ENCODE results near the gene MAP1B. TPM values are rescaled to one million over a fixed set of nuclear protein-coding genes. Genes with fewer than 3 reads are reported as not detected.

MAP1B gene
- total RNA-seq, 1 experiment from 2014 or later: 43.8 TPM

DNA sequence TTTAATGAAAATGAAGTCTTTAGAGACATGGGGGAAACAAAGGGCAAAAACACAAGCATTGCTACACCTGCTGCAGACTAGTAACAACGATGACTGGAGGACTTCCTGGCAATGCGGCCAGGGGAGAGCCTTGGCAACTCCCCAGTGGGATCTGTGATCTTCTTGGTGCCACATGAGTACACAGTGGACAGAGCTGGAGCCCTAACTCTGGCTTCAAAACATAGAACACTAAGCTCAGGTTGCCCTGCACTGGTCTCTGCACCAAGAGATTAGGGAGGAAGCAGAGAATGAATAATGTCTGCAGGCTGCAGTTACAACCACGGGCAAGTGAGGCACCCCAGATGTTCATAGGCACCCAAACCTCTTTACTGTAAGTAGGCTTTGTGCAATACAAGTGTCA is 121.7 kb downstream of the MAP1B start:
- DNase-seq (ENCODE audit: unreplicated experiment): no peak
- no peaks in the 10 kb centered on the region for H3K27me3 Mint-ChIP-seq (ENCODE audit: insufficient read depth, unreplicated experiment)
- intact Hi-C loops (cut with micrococcal nuclease): no loop called here
- H3K4me1 Mint-ChIP-seq (ENCODE audit: insufficient read depth, unreplicated experiment): peaks cover 10% of the 10 kb centered on the region
- CTCF ChIA-PET: interaction anchor here (1.3 kb wide), 1 partner anchor 52 kb away, joined by 3 read pairs; no protein-coding TSS in a partner anchor
- H3K36me3 Mint-ChIP-seq (ENCODE audit: insufficient read depth, unreplicated experiment): peaks cover 53% of the 10 kb centered on the region
- no peaks in the 10 kb centered on the region for H3K9me3 Mint-ChIP-seq (ENCODE audit: unreplicated experiment)
- H3K27ac Mint-ChIP-seq (ENCODE audit: low read depth, unreplicated experiment): no peak overlapping the region
- no TSS peak for BruUV-seq (replicated peaks)
- no peak overlapping the region for H3K4me3 Mint-ChIP-seq (ENCODE audit: unreplicated experiment)
- POLR2A ChIA-PET: no interaction called here
- TF ChIP-seq, protein P1, sequence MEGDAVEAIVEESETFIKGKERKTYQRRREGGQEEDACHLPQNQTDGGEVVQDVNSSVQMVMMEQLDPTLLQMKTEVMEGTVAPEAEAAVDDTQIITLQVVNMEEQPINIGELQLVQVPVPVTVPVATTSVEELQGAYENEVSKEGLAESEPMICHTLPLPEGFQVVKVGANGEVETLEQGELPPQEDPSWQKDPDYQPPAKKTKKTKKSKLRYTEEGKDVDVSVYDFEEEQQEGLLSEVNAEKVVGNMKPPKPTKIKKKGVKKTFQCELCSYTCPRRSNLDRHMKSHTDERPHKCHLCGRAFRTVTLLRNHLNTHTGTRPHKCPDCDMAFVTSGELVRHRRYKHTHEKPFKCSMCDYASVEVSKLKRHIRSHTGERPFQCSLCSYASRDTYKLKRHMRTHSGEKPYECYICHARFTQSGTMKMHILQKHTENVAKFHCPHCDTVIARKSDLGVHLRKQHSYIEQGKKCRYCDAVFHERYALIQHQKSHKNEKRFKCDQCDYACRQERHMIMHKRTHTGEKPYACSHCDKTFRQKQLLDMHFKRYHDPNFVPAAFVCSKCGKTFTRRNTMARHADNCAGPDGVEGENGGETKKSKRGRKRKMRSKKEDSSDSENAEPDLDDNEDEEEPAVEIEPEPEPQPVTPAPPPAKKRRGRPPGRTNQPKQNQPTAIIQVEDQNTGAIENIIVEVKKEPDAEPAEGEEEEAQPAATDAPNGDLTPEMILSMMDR (IDR thresholded peaks at IDR 0.05; ENCODE audit: unreplicated experiment): no peak

DNA sequence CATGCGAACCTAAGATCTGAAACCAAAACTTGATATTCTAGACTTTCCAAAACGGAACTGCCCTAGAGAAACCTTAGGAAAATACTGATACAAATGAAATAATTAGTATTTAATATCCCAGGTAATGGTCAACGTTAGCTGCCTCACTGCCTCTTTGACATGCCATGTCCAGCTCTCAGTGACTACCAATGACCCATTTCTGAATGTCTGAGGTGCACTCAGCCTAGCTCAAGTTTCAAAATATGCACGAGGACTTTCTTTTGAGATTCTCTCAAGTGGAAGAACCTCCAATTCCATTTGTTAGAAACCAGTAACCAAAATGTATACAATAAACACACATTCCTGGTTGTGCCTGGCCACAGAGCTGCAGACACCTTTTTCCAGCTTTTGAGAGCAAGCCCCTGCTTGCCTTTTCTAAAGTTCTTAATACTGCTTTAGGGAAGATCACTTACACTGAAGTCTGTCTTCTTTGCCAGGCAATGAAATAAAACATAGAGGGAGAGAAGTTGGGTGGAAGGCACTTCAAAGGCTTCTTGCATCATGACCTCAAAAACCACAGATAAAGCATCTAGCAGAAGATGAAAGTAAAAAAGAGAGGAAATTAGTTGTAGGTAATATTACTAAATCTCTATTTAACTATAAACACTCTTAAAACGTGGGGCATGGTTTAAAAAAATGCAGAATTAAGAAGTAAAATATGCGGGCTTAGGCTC is 124.9 kb downstream of the MAP1B start:
- Mint-ChIP-seq H3K27me3 (ENCODE audit: insufficient read depth, unreplicated experiment) (no peaks in the 10 kb centered on the region), H3K4me1 (ENCODE audit: insufficient read depth, unreplicated experiment) (peaks cover 23% of the 10 kb centered on the region), H3K36me3 (ENCODE audit: insufficient read depth, unreplicated experiment) (peaks cover 33% of the 10 kb centered on the region), H3K4me3 (ENCODE audit: unreplicated experiment) (no peak overlapping the region), H3K27ac (ENCODE audit: low read depth, unreplicated experiment) (no peak overlapping the region), H3K9me3 (ENCODE audit: unreplicated experiment) (no peaks in the 10 kb centered on the region)
- no peak for DNase-seq (ENCODE audit: unreplicated experiment)
- no TSS peak for BruUV-seq (replicated peaks)
- intact Hi-C loops (cut with micrococcal nuclease): no loop called here
- TF ChIP-seq, protein P1 (IDR thresholded peaks at IDR 0.05; ENCODE audit: unreplicated experiment): no peak
- ChIA-PET POLR2A (interaction anchor here (1.2 to 3.9 kb wide), 2 partner anchors 15 to 76 kb away, joined by 5 to 28 read pairs; no protein-coding TSS in a partner anchor), CTCF (interaction anchor here (0.6 to 1.1 kb wide), 2 partner anchors 9 to 454 kb away, joined by 3 read pairs; no protein-coding TSS in a partner anchor)

DNA sequence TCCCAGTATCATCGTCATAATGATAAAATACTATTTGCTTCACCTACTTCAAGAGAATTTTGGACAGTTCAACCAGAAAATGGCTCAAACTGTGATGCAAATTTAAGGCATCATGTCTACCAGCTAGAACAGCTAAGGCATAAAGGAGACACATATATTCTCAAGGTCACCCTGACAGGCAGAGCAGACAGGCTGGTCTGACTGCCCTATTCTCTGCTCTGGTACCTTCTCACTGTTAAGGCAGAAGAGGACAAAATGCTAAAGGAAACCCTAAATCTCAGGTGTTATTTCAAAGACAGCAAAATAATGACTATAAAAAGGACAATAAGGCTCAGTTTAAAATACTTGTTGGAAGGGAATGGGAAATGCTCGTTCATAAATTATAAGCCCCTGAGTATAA is 125.6 kb downstream of the MAP1B start:
- ChIA-PET CTCF (interaction anchor here (1.1 kb wide), 1 partner anchor 9 kb away, joined by 3 read pairs; no protein-coding TSS in a partner anchor), POLR2A (interaction anchor here (1.2 to 3.9 kb wide), 2 partner anchors 15 to 76 kb away, joined by 5 to 28 read pairs; no protein-coding TSS in a partner anchor)

DNA sequence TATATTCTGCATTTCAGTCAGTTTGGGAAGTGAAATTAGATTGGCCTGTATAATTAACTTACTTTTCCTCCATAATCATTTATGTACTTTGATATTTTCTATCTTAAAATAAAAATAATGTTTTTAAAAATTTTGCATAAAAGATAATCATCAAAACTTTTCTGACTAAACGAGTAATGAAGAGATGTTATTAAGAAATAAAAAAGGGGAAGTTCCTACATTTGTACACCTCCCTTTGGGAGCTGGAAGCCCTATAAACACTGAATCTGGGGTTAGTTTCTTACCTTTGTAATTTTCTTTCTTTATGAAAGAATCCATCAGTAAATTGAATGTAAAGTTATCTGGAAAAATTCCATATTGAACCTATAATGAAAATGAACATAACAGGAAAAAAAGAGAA is 126.6 kb downstream of the MAP1B start:
- no TSS peak for BruUV-seq (replicated peaks)
- no peaks in the 10 kb centered on the region for H3K27me3 Mint-ChIP-seq (ENCODE audit: insufficient read depth, unreplicated experiment)
- H3K36me3 Mint-ChIP-seq (ENCODE audit: insufficient read depth, unreplicated experiment): peaks cover 25% of the 10 kb centered on the region
- H3K4me1 Mint-ChIP-seq (ENCODE audit: insufficient read depth, unreplicated experiment): peaks cover 23% of the 10 kb centered on the region
- TF ChIP-seq, protein P1 (IDR thresholded peaks at IDR 0.05; ENCODE audit: unreplicated experiment): no peak
- DNase-seq (ENCODE audit: unreplicated experiment): no peak
- no peak overlapping the region for H3K4me3 Mint-ChIP-seq (ENCODE audit: unreplicated experiment)
- intact Hi-C loops (cut with micrococcal nuclease): no loop called here
- no peaks in the 10 kb centered on the region for H3K9me3 Mint-ChIP-seq (ENCODE audit: unreplicated experiment)
- ChIA-PET CTCF (no interaction called here), POLR2A (interaction anchor here (0.8 to 3.9 kb wide), 7 partner anchors 8 to 67 kb away, joined by 3 to 28 read pairs (median 4); no protein-coding TSS in a partner anchor)
- no peak overlapping the region for H3K27ac Mint-ChIP-seq (ENCODE audit: low read depth, unreplicated experiment)

More for the DNA sequence above, 125.6 kb downstream of the MAP1B start:
- DNase-seq (ENCODE audit: unreplicated experiment): no peak
- no TSS peak for BruUV-seq (replicated peaks)
- intact Hi-C loops (cut with micrococcal nuclease): no loop called here
- no peak overlapping the region for H3K4me3 Mint-ChIP-seq (ENCODE audit: unreplicated experiment)
- peaks cover 32% of the 10 kb centered on the region for H3K36me3 Mint-ChIP-seq (ENCODE audit: insufficient read depth, unreplicated experiment)
- no peak overlapping the region for H3K27ac Mint-ChIP-seq (ENCODE audit: low read depth, unreplicated experiment)
- no peaks in the 10 kb centered on the region for H3K27me3 Mint-ChIP-seq (ENCODE audit: insufficient read depth, unreplicated experiment)
- TF ChIP-seq, protein P1 (IDR thresholded peaks at IDR 0.05; ENCODE audit: unreplicated experiment): no peak
- H3K9me3 Mint-ChIP-seq (ENCODE audit: unreplicated experiment): no peaks in the 10 kb centered on the region
- peaks cover 23% of the 10 kb centered on the region for H3K4me1 Mint-ChIP-seq (ENCODE audit: insufficient read depth, unreplicated experiment)

All from MCF 10A (cell line).